ENCODE data around the gene CADM2.

- TF ChIP-seq POLR2A (IDR thresholded peaks at IDR 0.05) (no peak), CTCF (IDR thresholded peaks at IDR 0.05) (no peak)
Measured at GRCh38 chr3:85252686-85253085, 293.9 kb downstream of the CADM2 start.

All from thyroid gland (tissue), 4 donors.